Fibroblast of lung (primary cell): Measurements from ENCODE around the gene C19orf33. TPM values are rescaled to one million over a fixed set of nuclear protein-coding genes. Genes with fewer than 3 reads are reported as not detected.

Experiments
- DNase-seq, 2 donors: peaks; one replicate each; pipeline versions ENCODE4 v3.0.0 to v3.0.0-alpha.2; 2010; ENCODE audit warnings: low read depth in 2 of 2
- H2AFZ ChIP-seq: 2 replicates; pipeline ENCODE4 v1.5.1; 2012; ENCODE audit warnings: low read length, control low read depth, inconsistent platforms
- H3K27ac ChIP-seq: 2 replicates; pipeline ENCODE4 v1.5.1; 2011; ENCODE audit warnings: low read length, control low read depth; ENCODE audit not compliant: insufficient read depth
- H3K27me3 ChIP-seq: 2 replicates; pipeline ENCODE4 v1.5.1; 2011; ENCODE audit warnings: mild to moderate bottlenecking, low read length; ENCODE audit not compliant: control insufficient read depth, insufficient read depth
- H3K36me3 ChIP-seq: 2 replicates; pipeline ENCODE4 v1.5.1; 2011; ENCODE audit warnings: low read length; ENCODE audit not compliant: control insufficient read depth, insufficient read depth
- H3K4me1 ChIP-seq: 2 replicates; pipeline ENCODE4 v1.5.1; 2011; ENCODE audit warnings: low read length; ENCODE audit not compliant: control insufficient read depth, insufficient read depth; ENCODE audit errors: extremely low read depth
- H3K4me2 ChIP-seq: 2 replicates; pipeline ENCODE4 v1.5.1; 2011; ENCODE audit warnings: low read length, control low read depth; ENCODE audit not compliant: insufficient read depth; ENCODE audit errors: extremely low read depth
- H3K4me3 ChIP-seq, 4 experiments: fragments of 200-600 bp in 1 of 4; sonication (generic) in 1 of 4; replicated peaks in 1 of 4; 2 replicates each; pipeline ENCODE4 v1.5.1; 2011 to 2016; ENCODE audit warnings: low read length in 4 of 4, low read depth in 3 of 4, mild to moderate bottlenecking in 3 of 4, control low read depth in 2 of 4, inconsistent platforms in 1 of 4, mixed read lengths in 1 of 4; ENCODE audit not compliant: insufficient read depth in 1 of 4; ENCODE audit errors: control extremely low read depth in 1 of 4
- H3K79me2 ChIP-seq: 2 replicates; pipeline ENCODE4 v1.5.1; 2012; ENCODE audit warnings: mild to moderate bottlenecking, low read length, inconsistent platforms; ENCODE audit not compliant: control insufficient read depth, insufficient read depth
- H3K9ac ChIP-seq: 2 replicates; pipeline ENCODE4 v1.5.1; 2011; ENCODE audit warnings: mild to moderate bottlenecking, low read length, control low read depth; ENCODE audit not compliant: insufficient read depth
- H3K9me3 ChIP-seq: 2 replicates; pipeline ENCODE4 v1.5.1; 2012; ENCODE audit warnings: low read depth, low read length; ENCODE audit not compliant: control insufficient read depth, insufficient read depth
- H4K20me1 ChIP-seq: 2 replicates; pipeline ENCODE4 v1.5.1; 2011; ENCODE audit warnings: low read length; ENCODE audit not compliant: control insufficient read depth, insufficient read depth; ENCODE audit errors: extremely low read depth
- EZH2 ChIP-seq: IDR thresholded peaks from 2 replicates; pipeline ENCODE4 v1.5.1; 2012; ENCODE audit warnings: low read length, control low read depth, mild to moderate bottlenecking; ENCODE audit errors: missing control alignments
- polyA plus RNA-seq, 2 donors: library from polyadenylated mRNA; depleted of rRNA in 1 of 2; stranded (reverse) in 1 of 2; unstranded in 1 of 2; fragments of >200 nt; gene quantifications; 2 replicates each; pipeline ENCODE4 v1.2.1, GENCODE V29; 2011 to 2012; ENCODE audit warnings: missing spikeins in 1 of 2
- total RNA-seq: library from RNA; depleted of rRNA; stranded (reverse); fragments of >200 nt; gene quantifications from 2 replicates; pipeline ENCODE4 v1.2.1, GENCODE V29; 2014
- TF ChIP-seq, protein P1 (sequence below), 2 donors: IDR thresholded peaks in 1 of 2; conservative IDR thresholded peaks in 1 of 2; 1 replicate in 1 of 2; 2 replicates in 1 of 2; pipeline ENCODE4 v1.5.1; 2011 to 2012; ENCODE audit warnings: low read length in 2 of 2, control low read depth in 1 of 2, inconsistent platforms in 1 of 2, low read depth in 1 of 2, mild to moderate bottlenecking in 1 of 2

C19orf33 gene
- total and polyA plus RNA-seq, 2 donors (not counting 1 experiment from before 2014, with no cell fraction given), result not detected

DNA sequence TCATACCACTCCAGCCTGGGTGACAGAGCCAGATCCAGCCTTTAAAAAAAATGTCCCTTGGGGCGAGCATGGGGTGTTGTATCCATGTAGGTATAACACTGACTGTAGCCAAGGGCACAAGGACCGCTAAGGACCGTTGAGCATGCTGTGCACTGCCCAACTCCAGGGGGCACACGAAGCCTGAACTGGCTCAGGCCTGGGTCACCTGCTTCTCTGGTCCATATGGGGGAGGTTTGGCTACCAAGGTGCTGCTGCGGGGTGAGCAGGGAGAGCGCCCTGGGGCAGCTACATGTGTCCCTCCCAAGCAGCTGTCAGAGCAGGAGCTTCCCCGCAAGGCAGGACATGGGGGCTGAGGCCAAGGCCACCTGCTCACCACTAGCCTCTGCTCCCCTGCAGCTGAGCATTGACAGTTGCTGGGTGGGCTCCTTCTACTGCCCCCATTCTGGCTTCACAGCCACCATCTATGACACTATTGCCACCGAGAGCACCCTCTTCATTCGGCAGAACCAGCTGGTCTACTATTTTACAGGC lies 47.9 kb downstream of the C19orf33 start:
- Histone ChIP-seq H3K36me3 (no peaks in the 10 kb centered on the region), H2AFZ (no peak overlapping the region), H3K27me3 (no peaks in the 10 kb centered on the region), H3K4me3 (no peak overlapping the region), H3K4me2 (no peak overlapping the region), H3K9me3 (no peaks in the 10 kb centered on the region), H3K9ac (no peak overlapping the region), H4K20me1 (no peaks in the 10 kb centered on the region), H3K79me2 (no peaks in the 10 kb centered on the region), H3K27ac (no peak overlapping the region), H3K4me1 (no peaks in the 10 kb centered on the region)
- no peak for TF ChIP-seq EZH2
- TF ChIP-seq, protein P1, sequence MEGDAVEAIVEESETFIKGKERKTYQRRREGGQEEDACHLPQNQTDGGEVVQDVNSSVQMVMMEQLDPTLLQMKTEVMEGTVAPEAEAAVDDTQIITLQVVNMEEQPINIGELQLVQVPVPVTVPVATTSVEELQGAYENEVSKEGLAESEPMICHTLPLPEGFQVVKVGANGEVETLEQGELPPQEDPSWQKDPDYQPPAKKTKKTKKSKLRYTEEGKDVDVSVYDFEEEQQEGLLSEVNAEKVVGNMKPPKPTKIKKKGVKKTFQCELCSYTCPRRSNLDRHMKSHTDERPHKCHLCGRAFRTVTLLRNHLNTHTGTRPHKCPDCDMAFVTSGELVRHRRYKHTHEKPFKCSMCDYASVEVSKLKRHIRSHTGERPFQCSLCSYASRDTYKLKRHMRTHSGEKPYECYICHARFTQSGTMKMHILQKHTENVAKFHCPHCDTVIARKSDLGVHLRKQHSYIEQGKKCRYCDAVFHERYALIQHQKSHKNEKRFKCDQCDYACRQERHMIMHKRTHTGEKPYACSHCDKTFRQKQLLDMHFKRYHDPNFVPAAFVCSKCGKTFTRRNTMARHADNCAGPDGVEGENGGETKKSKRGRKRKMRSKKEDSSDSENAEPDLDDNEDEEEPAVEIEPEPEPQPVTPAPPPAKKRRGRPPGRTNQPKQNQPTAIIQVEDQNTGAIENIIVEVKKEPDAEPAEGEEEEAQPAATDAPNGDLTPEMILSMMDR (conservative IDR thresholded peaks at IDR 0.05 in 1 of 2, IDR thresholded peaks at IDR 0.05 in 1 of 2; ENCODE audit: low read depth in 1 of 2, low read length in 2 of 2), result no peak
- DNase-seq, result no peak

DNA sequence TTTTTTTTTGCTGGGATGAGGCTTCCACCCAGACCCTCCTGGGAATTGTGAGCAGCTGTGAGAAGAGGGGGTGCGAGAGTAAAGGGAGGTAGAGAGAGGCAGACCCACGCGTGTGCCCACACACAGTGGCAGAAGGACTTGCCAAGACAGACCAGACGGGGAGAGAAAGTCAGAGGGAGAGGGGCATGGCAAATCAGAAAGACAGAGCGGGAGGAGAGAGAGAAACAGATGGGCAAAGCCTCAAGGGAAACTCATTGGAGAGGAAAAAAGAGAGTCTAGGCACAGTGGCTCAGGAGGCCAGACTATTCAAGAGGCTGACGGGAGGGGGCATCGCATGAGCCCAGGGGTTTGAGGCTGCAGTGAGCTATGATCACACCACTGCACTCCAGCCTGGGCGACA lies 48.6 kb downstream of the C19orf33 start:
- Histone ChIP-seq H3K9me3 (no peaks in the 10 kb centered on the region), H3K9ac (no peak overlapping the region), H2AFZ (no peak overlapping the region), H3K79me2 (no peaks in the 10 kb centered on the region), H3K27ac (no peak overlapping the region), H3K4me1 (no peaks in the 10 kb centered on the region), H3K27me3 (no peaks in the 10 kb centered on the region), H3K4me3 (no peak overlapping the region), H3K4me2 (no peak overlapping the region), H3K36me3 (no peaks in the 10 kb centered on the region), H4K20me1 (no peaks in the 10 kb centered on the region)
- TF ChIP-seq EZH2, result no peak
- TF ChIP-seq, protein P1 (conservative IDR thresholded peaks at IDR 0.05 in 1 of 2, IDR thresholded peaks at IDR 0.05 in 1 of 2; ENCODE audit: low read depth in 1 of 2, low read length in 2 of 2), result no peak
- DNase-seq, result no peak

Other genes starting within 250 kb of the C19orf33 start
- gene DPF1, start 80.0 kb upstream of the C19orf33 start, total RNA-seq, result 0.50 and 0.51 TPM in 2 replicates
- gene DPF1, start 80.0 kb upstream of the C19orf33 start, polyA plus RNA-seq, result 1.6 and 5.2 TPM in 2 replicates
- 2.1 and 7.1 TPM in 2 replicates for gene PPP1R14A, start 47.9 kb upstream of the C19orf33 start, total RNA-seq
- 2.2 and 146 TPM in 2 replicates for gene PPP1R14A, start 47.9 kb upstream of the C19orf33 start, polyA plus RNA-seq
- 4.5 and 8.7 TPM in 2 replicates for gene SPINT2, start 39.7 kb upstream of the C19orf33 start, total RNA-seq
- gene SPINT2, start 39.7 kb upstream of the C19orf33 start, polyA plus RNA-seq, result 2.1 and 4.6 TPM in 2 replicates
- gene YIF1B, start 11.7 kb downstream of the C19orf33 start, total RNA-seq, result 32.6 and 73.3 TPM in 2 replicates
- gene YIF1B, start 11.7 kb downstream of the C19orf33 start, polyA plus RNA-seq, result 67.2 and 96.5 TPM in 2 replicates
- gene KCNK6, start 15.6 kb downstream of the C19orf33 start, total RNA-seq, result 1.8 and 3.0 TPM in 2 replicates
- 4.0 and 48.1 TPM in 2 replicates for gene KCNK6, start 15.6 kb downstream of the C19orf33 start, polyA plus RNA-seq
- 1.3 and 2.0 TPM in 2 replicates for gene CATSPERG, start 31.6 kb downstream of the C19orf33 start, total RNA-seq
- gene CATSPERG, start 31.6 kb downstream of the C19orf33 start, polyA plus RNA-seq, result 0.16 and 0.43 TPM in 2 replicates
- 190 and 217 TPM in 2 replicates for gene PSMD8, start 70.3 kb downstream of the C19orf33 start, total RNA-seq
- gene PSMD8, start 70.3 kb downstream of the C19orf33 start, polyA plus RNA-seq, result 287 and 366 TPM in 2 replicates
- under 0.01 and 0.50 TPM in 2 replicates for gene GGN, start 83.8 kb downstream of the C19orf33 start, total RNA-seq
- gene GGN, start 83.8 kb downstream of the C19orf33 start, polyA plus RNA-seq, result 0.15 and 0.20 TPM in 2 replicates
- gene SPRED3, start 84.4 kb downstream of the C19orf33 start, total RNA-seq, result 0.77 and 1.5 TPM in 2 replicates
- gene SPRED3, start 84.4 kb downstream of the C19orf33 start, polyA plus RNA-seq, result 2.0 and 4.8 TPM in 2 replicates
- gene FAM98C, start 98.8 kb downstream of the C19orf33 start, total RNA-seq, result 8.5 and 10.6 TPM in 2 replicates
- gene FAM98C, start 98.8 kb downstream of the C19orf33 start, polyA plus RNA-seq, result 4.5 and 4.9 TPM in 2 replicates
- not detected in 2 replicates for gene RASGRP4, start 122.0 kb downstream of the C19orf33 start, total RNA-seq
- not detected in 2 replicates for gene RASGRP4, start 122.0 kb downstream of the C19orf33 start, polyA plus RNA-seq
- under 0.01 and 0.26 TPM in 2 replicates for gene RYR1, start 129.4 kb downstream of the C19orf33 start, total RNA-seq
- under 0.01 and 0.09 TPM in 2 replicates for gene RYR1, start 129.4 kb downstream of the C19orf33 start, polyA plus RNA-seq